Choroid plexus epithelial cell (primary cell): ENCODE data around the gene PBRM1.

Experiments
- DNase-seq: peaks from one replicate; pipeline ENCODE4 v3.0.0-alpha.2; 2010; ENCODE audit warnings: low read depth
- H3K4me3 ChIP-seq: 2 replicates; pipeline ENCODE4 v1.5.1; 2011; ENCODE audit warnings: low read depth, mild to moderate bottlenecking, control low read depth, low read length, moderate library complexity
- TF ChIP-seq, protein P1 (sequence below): conservative IDR thresholded peaks from 2 replicates; pipeline ENCODE4 v1.5.1; 2011; ENCODE audit warnings: low read depth, mild to moderate bottlenecking, control low read depth, inconsistent platforms, low read length, moderate library complexity

Gene PBRM1

DNA sequence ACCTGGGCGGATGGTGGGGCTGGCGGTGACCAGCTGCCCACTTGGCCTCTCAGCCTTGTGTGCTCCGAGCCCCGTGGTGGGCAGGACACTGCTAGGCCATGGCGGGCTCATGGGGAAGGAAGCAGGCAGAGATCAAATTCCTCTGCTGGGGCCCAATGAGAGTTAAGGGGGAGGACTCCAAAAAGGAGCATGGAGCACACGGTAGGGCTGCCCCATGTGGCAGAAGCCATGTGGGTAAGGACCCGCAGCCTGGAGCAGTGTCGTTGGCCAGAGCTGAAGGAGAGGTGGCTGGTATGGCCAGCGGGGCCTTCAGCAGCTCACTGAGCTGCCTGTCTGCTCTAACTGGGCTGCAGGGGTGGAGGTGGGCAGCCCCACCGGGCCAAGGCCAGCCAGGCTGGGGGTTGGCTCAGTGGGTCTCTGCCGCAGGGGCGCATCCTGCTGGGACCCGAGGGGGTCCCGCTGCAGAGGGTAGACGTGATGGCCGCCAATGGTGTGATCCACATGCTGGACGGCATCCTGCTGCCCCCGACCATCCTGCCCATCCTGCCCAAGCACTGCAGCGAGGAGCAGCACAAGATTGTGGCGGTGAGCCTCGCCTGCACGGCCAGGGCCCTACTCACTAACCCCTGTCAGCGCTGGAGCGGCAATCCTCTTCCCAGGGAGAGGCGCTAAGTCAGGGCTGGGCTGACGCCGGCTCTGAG is 179.3 kb downstream of the PBRM1 start:
- TF ChIP-seq, protein P1, sequence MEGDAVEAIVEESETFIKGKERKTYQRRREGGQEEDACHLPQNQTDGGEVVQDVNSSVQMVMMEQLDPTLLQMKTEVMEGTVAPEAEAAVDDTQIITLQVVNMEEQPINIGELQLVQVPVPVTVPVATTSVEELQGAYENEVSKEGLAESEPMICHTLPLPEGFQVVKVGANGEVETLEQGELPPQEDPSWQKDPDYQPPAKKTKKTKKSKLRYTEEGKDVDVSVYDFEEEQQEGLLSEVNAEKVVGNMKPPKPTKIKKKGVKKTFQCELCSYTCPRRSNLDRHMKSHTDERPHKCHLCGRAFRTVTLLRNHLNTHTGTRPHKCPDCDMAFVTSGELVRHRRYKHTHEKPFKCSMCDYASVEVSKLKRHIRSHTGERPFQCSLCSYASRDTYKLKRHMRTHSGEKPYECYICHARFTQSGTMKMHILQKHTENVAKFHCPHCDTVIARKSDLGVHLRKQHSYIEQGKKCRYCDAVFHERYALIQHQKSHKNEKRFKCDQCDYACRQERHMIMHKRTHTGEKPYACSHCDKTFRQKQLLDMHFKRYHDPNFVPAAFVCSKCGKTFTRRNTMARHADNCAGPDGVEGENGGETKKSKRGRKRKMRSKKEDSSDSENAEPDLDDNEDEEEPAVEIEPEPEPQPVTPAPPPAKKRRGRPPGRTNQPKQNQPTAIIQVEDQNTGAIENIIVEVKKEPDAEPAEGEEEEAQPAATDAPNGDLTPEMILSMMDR: no peak
- no peak for DNase-seq
- no peak overlapping the region for H3K4me3 ChIP-seq

DNA sequence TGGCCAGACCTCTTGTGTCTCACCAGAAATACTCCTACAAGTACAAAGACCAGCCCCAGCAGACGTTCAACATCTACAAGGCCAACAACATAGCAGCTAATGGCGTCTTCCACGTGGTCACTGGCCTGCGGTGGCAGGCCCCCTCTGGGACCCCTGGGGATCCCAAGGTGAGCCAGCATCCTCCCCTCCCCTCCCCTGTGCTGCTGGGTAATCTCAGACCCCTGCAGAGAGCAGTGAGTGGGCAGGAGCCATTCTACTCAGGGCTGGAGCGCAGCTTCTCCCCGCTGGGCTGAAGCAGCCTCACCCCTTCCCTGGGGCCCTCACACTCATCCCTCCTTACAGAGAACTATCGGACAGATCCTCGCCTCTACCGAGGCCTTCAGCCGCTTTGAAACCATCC is 180.7 kb downstream of the PBRM1 start:
- H3K4me3 ChIP-seq: no peak overlapping the region

DNA sequence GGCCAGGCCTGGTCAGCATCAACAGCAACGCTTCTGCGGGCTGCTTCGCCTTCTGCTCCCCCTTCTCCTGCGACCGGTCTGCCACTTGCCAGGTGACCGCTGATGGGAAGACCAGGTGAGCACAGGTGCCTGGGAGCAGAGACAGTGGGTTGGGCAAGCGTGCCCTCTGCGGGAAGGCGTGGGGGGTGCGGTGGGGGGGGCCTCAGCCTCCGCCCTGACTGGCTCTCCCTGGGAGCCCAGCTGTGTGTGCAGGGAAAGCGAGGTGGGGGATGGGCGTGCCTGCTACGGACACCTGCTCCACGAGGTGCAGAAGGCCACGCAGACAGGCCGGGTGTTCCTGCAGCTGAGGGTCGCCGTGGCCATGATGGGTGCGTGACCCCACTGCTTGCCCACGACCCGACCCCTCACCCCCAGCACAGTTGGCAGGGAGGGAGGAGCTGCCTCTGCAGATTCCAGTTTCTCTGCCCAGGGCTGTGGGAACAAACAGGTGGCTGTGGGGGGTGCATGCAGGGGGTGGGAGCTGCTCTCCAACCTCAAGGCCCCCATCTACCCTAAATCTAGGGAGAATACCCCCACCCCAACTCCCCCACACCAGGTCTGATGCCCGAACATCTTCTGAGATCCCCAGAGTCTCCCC is 181.8 kb downstream of the PBRM1 start:
- TF ChIP-seq, protein P1: no peak
- DNase-seq: no peak
- H3K4me3 ChIP-seq: no peak overlapping the region

More for the DNA sequence above, 180.7 kb downstream of the PBRM1 start:
- TF ChIP-seq, protein P1: no peak
- DNase-seq: no peak

DNA sequence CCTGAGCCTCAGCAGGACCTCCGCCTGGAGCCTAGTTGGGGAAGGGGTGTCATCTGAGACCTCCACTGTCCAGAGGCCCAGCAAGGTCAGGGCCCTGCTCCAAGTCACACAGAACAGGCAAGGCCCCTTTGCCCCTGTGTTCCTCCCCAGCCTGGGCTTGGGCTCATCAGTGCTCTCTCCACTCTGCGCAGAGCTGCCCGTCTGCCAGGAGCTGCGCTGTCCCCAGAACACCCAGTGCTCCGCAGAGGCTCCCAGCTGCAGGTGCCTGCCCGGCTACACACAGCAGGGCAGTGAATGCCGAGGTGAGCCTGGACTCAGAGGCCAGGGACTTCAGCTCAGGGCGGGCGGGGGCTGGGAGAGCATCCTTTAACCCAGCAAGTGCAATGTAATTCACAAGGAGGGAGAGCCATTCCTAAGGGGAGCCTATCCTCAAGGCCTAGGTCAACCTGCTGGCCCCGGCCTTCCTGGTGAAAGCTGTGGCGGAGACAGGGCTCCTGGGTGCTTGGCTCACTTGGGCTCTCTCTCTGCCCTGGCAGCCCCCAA is 182.8 kb downstream of the PBRM1 start:
- TF ChIP-seq, protein P1: no peak
- no peak for DNase-seq
- no peak overlapping the region for H3K4me3 ChIP-seq

DNA sequence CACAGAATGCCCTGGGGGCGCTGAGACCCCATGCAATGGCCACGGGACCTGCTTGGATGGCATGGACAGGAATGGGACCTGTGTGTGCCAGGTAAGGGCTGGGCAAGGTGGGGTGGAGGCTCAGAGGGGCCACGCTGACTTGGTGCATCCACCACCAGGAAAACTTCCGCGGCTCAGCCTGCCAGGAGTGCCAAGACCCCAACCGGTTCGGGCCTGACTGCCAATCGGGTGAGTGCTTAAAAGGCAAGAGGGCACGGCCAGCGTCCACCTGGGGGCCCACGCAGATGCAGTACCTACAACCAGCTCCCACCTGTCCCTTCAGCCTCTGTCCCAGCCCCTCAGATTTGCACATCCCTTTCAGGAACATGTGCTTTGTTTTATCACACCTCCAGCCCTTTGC is 183.7 kb downstream of the PBRM1 start:
- no peak overlapping the region for H3K4me3 ChIP-seq
- DNase-seq: no peak

DNA sequence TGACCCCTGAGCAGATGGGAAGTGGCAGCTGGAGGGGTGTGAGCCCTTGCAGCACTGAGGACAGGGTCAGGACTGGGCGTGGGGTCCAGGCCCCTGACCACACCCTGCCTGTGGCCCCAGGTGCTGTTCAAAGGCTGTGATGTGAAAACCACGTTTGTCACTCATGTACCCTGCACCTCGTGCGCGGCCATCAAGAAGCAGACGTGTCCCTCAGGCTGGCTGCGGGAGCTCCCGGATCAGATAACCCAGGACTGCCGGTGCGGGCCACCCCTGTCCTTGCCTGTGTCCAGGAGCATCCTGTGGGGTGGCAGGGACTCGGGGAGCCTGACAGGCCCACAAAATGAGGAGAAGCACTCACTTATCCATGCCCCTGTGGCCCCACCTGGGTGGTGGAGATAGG is 184.7 kb downstream of the PBRM1 start:
- TF ChIP-seq, protein P1: no peak
- no peak overlapping the region for H3K4me3 ChIP-seq
- DNase-seq: no peak

More for the DNA sequence above, 183.7 kb downstream of the PBRM1 start:
- TF ChIP-seq, protein P1: no peak
